Upper lobe of right lung (tissue), 1 donor: Measurements from ENCODE around the gene MGA. TPM values are rescaled to one million over a fixed set of nuclear protein-coding genes. Genes with fewer than 3 reads are reported as not detected.

Experiments used
- ATAC-seq: fragments of 200-7000 bp; cut with Tn5 transposase; one replicate; pipeline ENCODE4 v1.9.1; 2020; ENCODE audit warnings: mild to moderate bottlenecking, moderate library complexity
- DNase-seq: peaks from one replicate; pipeline ENCODE4 v3.0.0-alpha.2; 2020
- H3K27ac ChIP-seq: fragments of 200-600 bp; one replicate; pipeline ENCODE4 v1.8.0; 2022
- H3K27me3 ChIP-seq: fragments of 200-600 bp; one replicate; pipeline ENCODE4 v1.8.0; 2022; ENCODE audit warnings: mild to moderate bottlenecking
- H3K36me3 ChIP-seq: fragments of 200-600 bp; one replicate; pipeline ENCODE4 v1.8.0; 2022
- H3K4me1 ChIP-seq: fragments of 200-600 bp; one replicate; pipeline ENCODE4 v1.8.0; 2022
- H3K4me3 ChIP-seq: fragments of 200-600 bp; one replicate; pipeline ENCODE4 v1.8.0; 2022; ENCODE audit warnings: mild to moderate bottlenecking
- H3K9me3 ChIP-seq: fragments of 200-600 bp; one replicate; pipeline ENCODE4 v1.8.0; 2022
- intact Hi-C: fragments of 100-400 bp; cut with DNase I; formaldehyde crosslinking; loops from one replicate; pipeline ENCODE4 v1.11.0; 2022
- long read RNA-seq: library from polyadenylated mRNA; unstranded; transcript quantifications from one replicate; pipeline ENCODE4 v2.0.0, GENCODE V29; 2021
- total RNA-seq: library from RNA; stranded (reverse); fragmentation: NEBNext Ultra II Directional; extraction: Animal tissue kit (Norgen Biotek cat#: 25700); gene quantifications from one replicate; pipeline ENCODE4 v1.2.1, GENCODE V29; 2021
- TF ChIP-seq, protein P1 (sequence below): fragments of 200-600 bp; IDR thresholded peaks from one replicate; pipeline ENCODE4 v1.8.0; 2022; ENCODE audit warnings: antibody characterized with exemption
- donor health status: DM: no; HTN: yes; CAD: no; lungs with severe emphysema.

The MGA gene
- total RNA-seq = 39.2 TPM
- long read RNA-seq, partial matches to known transcripts = 7 of 13 reads
- long read RNA-seq, other reads (novel, unspliced or antisense) = 5 of 13 reads

GRCh38 chr15:41660235-41661077, at the start of gene MGA:
MGA (plus strand) TSS chr15:41660405.
- ATAC-seq = peak; percentile 94
- no peaks in the 10 kb centered on the region for H3K36me3 ChIP-seq
- TF ChIP-seq, protein P1, sequence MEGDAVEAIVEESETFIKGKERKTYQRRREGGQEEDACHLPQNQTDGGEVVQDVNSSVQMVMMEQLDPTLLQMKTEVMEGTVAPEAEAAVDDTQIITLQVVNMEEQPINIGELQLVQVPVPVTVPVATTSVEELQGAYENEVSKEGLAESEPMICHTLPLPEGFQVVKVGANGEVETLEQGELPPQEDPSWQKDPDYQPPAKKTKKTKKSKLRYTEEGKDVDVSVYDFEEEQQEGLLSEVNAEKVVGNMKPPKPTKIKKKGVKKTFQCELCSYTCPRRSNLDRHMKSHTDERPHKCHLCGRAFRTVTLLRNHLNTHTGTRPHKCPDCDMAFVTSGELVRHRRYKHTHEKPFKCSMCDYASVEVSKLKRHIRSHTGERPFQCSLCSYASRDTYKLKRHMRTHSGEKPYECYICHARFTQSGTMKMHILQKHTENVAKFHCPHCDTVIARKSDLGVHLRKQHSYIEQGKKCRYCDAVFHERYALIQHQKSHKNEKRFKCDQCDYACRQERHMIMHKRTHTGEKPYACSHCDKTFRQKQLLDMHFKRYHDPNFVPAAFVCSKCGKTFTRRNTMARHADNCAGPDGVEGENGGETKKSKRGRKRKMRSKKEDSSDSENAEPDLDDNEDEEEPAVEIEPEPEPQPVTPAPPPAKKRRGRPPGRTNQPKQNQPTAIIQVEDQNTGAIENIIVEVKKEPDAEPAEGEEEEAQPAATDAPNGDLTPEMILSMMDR = no peak
- peak; percentile 95 for DNase-seq
- peak within 1 kb of the TSS; percentile 85 for H3K27ac ChIP-seq
- intact Hi-C loops = no loop called here
- H3K27me3 ChIP-seq = no peaks in the 10 kb centered on the region
- H3K9me3 ChIP-seq = no peaks in the 10 kb centered on the region
- peak within 1 kb of the TSS; percentile 64 for H3K4me3 ChIP-seq
- peaks cover 11% of the 10 kb centered on the region for H3K4me1 ChIP-seq

DNA sequence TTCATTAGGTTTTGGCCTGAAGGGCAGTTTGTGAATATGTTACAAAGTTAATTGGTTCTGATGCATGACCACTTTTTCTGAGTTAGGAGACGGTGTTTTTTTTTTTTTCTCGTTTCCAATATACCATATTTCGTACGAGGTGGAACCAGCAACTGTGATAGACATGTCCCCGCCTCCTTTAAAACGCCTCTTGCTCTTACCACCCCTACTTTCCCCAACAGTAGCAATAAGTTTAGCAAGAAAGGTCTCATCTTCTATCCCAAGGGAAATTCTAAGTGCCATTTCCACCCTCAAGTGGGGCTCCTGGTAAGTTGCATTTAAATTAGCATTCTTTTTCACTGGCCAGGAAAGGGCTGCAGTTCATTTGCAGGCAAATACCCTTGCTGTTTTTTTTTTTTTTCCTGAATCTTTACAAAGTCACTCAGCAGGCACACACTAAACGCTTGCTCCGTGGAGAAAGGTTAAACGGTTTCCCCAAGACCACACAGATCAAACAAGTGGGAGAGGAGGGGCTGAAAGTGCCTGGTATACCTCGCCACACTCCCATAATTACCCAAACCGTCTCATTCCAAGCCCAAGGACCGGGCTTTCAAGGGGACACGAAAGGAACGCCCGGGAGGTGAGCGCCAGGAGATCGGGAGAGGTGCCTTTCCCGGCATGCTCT, 39.5 kb upstream of the MGA start:
- no peaks in the 10 kb centered on the region for H3K9me3 ChIP-seq
- TF ChIP-seq, protein P1 = no peak
- H3K36me3 ChIP-seq = no peaks in the 10 kb centered on the region
- intact Hi-C loops = no loop called here
- peaks cover 10% of the 10 kb centered on the region for H3K4me1 ChIP-seq
- ATAC-seq = no peak
- H3K27me3 ChIP-seq = no peaks in the 10 kb centered on the region
- peak overlapping the region; percentile 60 for H3K4me3 ChIP-seq
- H3K27ac ChIP-seq = peak overlapping the region; percentile 61
- DNase-seq = no peak

GRCh38 chr15:41621200-41622193, 38.7 kb upstream of the MGA start:
- Histone ChIP-seq H3K27me3 (no peaks in the 10 kb centered on the region), H3K9me3 (no peaks in the 10 kb centered on the region), H3K4me1 (peaks cover 10% of the 10 kb centered on the region), H3K27ac (peak overlapping the region; percentile 61), H3K4me3 (peak overlapping the region; percentile 60), H3K36me3 (no peaks in the 10 kb centered on the region)
- DNase-seq (peak; percentile 91), ATAC-seq (peak; percentile 93)
- TF ChIP-seq, protein P1 = no peak
- intact Hi-C loops = no loop called here

GRCh38 chr15:41622901-41623300, 37.3 kb upstream of the MGA start:
- TF ChIP-seq, protein P1 = no peak
- no peak overlapping the region for H3K27ac ChIP-seq
- peaks cover 10% of the 10 kb centered on the region for H3K4me1 ChIP-seq
- DNase-seq (no peak), ATAC-seq (no peak)
- intact Hi-C loops = no loop called here
- H3K27me3 ChIP-seq = no peaks in the 10 kb centered on the region
- H3K36me3 ChIP-seq = no peaks in the 10 kb centered on the region
- no peak overlapping the region for H3K4me3 ChIP-seq
- H3K9me3 ChIP-seq = no peaks in the 10 kb centered on the region

DNA sequence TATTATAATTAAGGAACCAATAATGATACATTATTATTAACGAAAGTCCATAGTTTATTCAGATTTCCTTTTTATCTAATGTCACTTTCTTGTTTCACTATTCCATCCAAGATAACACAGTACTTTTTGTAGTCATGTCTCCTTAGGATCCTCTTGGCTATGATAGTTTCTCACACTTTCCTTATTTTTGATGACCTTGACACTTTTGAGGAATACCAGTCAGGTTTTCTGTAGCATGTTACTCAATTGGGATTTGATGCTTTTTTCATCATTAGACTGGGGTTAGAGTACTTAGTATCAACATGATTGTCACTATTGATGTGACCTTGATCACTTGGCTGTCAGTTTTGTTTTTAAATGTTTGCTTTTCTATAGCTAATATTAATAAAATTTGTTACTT, 33.0 kb upstream of the MGA start:
- DNase-seq = no peak
- intact Hi-C loops = no loop called here
- TF ChIP-seq, protein P1 = no peak
- Histone ChIP-seq H3K27me3 (no peaks in the 10 kb centered on the region), H3K36me3 (no peaks in the 10 kb centered on the region), H3K9me3 (no peaks in the 10 kb centered on the region), H3K27ac (no peak overlapping the region), H3K4me1 (peaks cover 3% of the 10 kb centered on the region), H3K4me3 (no peak overlapping the region)
- no peak for ATAC-seq
